ENCODE measurements around the gene USP3.

GRCh38 chr15:63565536-63566186, 61.3 kb downstream of the USP3 start:
- TF ChIP-seq, protein P1, sequence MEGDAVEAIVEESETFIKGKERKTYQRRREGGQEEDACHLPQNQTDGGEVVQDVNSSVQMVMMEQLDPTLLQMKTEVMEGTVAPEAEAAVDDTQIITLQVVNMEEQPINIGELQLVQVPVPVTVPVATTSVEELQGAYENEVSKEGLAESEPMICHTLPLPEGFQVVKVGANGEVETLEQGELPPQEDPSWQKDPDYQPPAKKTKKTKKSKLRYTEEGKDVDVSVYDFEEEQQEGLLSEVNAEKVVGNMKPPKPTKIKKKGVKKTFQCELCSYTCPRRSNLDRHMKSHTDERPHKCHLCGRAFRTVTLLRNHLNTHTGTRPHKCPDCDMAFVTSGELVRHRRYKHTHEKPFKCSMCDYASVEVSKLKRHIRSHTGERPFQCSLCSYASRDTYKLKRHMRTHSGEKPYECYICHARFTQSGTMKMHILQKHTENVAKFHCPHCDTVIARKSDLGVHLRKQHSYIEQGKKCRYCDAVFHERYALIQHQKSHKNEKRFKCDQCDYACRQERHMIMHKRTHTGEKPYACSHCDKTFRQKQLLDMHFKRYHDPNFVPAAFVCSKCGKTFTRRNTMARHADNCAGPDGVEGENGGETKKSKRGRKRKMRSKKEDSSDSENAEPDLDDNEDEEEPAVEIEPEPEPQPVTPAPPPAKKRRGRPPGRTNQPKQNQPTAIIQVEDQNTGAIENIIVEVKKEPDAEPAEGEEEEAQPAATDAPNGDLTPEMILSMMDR (conservative IDR thresholded peaks at IDR 0.05) = no peak
- no peak for TF ChIP-seq ZFX (IDR thresholded peaks at IDR 0.05)
